DOHH2 (cell line): ENCODE measurements around the gene ALDH1A1.

Experiments used
- EZH2phosphoT487 ChIP-seq: fragments of 200-600 bp; sonication (generic); IDR thresholded peaks from 2 replicates; pipeline ENCODE4 v1.6.1; 2017; ENCODE audit warnings: borderline replicate concordance, mild to moderate bottlenecking, antibody characterized with exemption, low read length, moderate library complexity, mixed read lengths
- TF ChIP-seq, protein P1 (sequence below): fragments of 200-600 bp; sonication (generic); IDR thresholded peaks from one replicate; pipeline ENCODE4 v1.5.1; 2014; ENCODE audit warnings: antibody characterized with exemption, mild to moderate bottlenecking, low read depth, low read length; ENCODE audit not compliant: poor library complexity, severe bottlenecking

GRCh38 chr9:72932619-72933018, 20.2 kb downstream of the ALDH1A1 start:
- TF ChIP-seq, protein P1, sequence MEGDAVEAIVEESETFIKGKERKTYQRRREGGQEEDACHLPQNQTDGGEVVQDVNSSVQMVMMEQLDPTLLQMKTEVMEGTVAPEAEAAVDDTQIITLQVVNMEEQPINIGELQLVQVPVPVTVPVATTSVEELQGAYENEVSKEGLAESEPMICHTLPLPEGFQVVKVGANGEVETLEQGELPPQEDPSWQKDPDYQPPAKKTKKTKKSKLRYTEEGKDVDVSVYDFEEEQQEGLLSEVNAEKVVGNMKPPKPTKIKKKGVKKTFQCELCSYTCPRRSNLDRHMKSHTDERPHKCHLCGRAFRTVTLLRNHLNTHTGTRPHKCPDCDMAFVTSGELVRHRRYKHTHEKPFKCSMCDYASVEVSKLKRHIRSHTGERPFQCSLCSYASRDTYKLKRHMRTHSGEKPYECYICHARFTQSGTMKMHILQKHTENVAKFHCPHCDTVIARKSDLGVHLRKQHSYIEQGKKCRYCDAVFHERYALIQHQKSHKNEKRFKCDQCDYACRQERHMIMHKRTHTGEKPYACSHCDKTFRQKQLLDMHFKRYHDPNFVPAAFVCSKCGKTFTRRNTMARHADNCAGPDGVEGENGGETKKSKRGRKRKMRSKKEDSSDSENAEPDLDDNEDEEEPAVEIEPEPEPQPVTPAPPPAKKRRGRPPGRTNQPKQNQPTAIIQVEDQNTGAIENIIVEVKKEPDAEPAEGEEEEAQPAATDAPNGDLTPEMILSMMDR: no peak
- TF ChIP-seq EZH2phosphoT487: no peak
